ENCODE data around the gene FADS1.

FADS1 gene

GRCh38 chr11:61793083-61793828 lies 23.5 kb downstream of the FADS1 start:
- DNase-seq = peak; percentile 66

- DNase-seq = peak; percentile 98
These were observed 24.3 kb downstream of the FADS1 start, which contains the start of the genes FEN1 and TMEM258 for GRCh38 chr11:61792310-61793082. Gene FEN1, plus strand, starts transcription at chr11:61792911. Its CDS starts 2,451 bp downstream, at chr11:61795362. Gene TMEM258, minus strand, starts transcription at chr11:61792599. Its CDS starts 41 bp downstream, at chr11:61792558.

- DNase-seq = peak; percentile 51
These were observed 25.0 kb downstream of the FADS1 start for GRCh38 chr11:61791737-61792309.

- DNase-seq = no peak
These were observed 28.8 kb downstream of the FADS1 start for GRCh38 chr11:61787928-61788491.

- DNase-seq = no peak
These were observed 30.9 kb downstream of the FADS1 start for GRCh38 chr11:61785837-61786402.

- no peak for DNase-seq
These were observed 32.3 kb downstream of the FADS1 start for GRCh38 chr11:61784506-61784805.

GRCh38 chr11:61783717-61784505 lies 32.9 kb downstream of the FADS1 start:
- DNase-seq = no peak

GRCh38 chr11:61782841-61783240 lies 34.0 kb downstream of the FADS1 start:
- DNase-seq = no peak

GRCh38 chr11:61782299-61782698 lies 34.5 kb downstream of the FADS1 start:
- no peak for DNase-seq

- DNase-seq = no peak
These were observed 35.2 kb downstream of the FADS1 start for GRCh38 chr11:61781585-61781984.

- no peak for DNase-seq
These were observed 36.1 kb downstream of the FADS1 start for GRCh38 chr11:61780581-61781162.

- DNase-seq = no peak
These were observed 36.9 kb downstream of the FADS1 start for GRCh38 chr11:61779666-61780525.

GRCh38 chr11:61778920-61779650 lies 37.7 kb downstream of the FADS1 start:
- no peak for DNase-seq

- no peak for DNase-seq
These were observed 38.4 kb downstream of the FADS1 start for GRCh38 chr11:61778357-61778886.

- no peak for DNase-seq
These were observed 39.3 kb downstream of the FADS1 start for GRCh38 chr11:61777234-61778090.

- DNase-seq = peak; percentile 29
These were observed 40.2 kb downstream of the FADS1 start for GRCh38 chr11:61776561-61777075.

GRCh38 chr11:61775606-61776554 lies 40.9 kb downstream of the FADS1 start:
- DNase-seq = no peak

All from NCI-H2171 treated with DMSO at 0.1 percent for 48 hours (cell line).